Muscle layer of duodenum (tissue), 2 donors: ENCODE results near the gene SF3B1.
"Not testable (repeated sequence)": the region's sequence is repeated elsewhere in the genome, so short reads cannot be mapped to it uniquely, and the experiment has no call there.

Experiments used
- H3K27ac ChIP-seq: one replicate; pipeline ENCODE4 v1.7.0; 2013; ENCODE audit warnings: mild to moderate bottlenecking, low read length
- H3K27me3 ChIP-seq: one replicate; pipeline ENCODE4 v1.7.0; 2013; ENCODE audit warnings: low read depth, mild to moderate bottlenecking, control low read depth, low read length
- H3K36me3 ChIP-seq, 2 donors: one replicate each; pipeline ENCODE4 v1.7.0; 2013; ENCODE audit warnings: low read length in 2 of 2, control low read depth in 1 of 2, mild to moderate bottlenecking in 1 of 2; ENCODE audit not compliant: insufficient read depth in 2 of 2, control insufficient read depth in 1 of 2
- H3K4me1 ChIP-seq, 2 donors: one replicate each; pipeline ENCODE4 v1.7.0; 2013; ENCODE audit warnings: low read length in 2 of 2, mild to moderate bottlenecking in 2 of 2, control low read depth in 1 of 2, moderate library complexity in 1 of 2; ENCODE audit not compliant: insufficient read depth in 2 of 2, control insufficient read depth in 1 of 2
- H3K4me3 ChIP-seq, 2 donors: one replicate each; pipeline ENCODE4 v1.7.0; 2013; ENCODE audit warnings: low read length in 2 of 2, low read depth in 1 of 2, mild to moderate bottlenecking in 1 of 2
- H3K9me3 ChIP-seq, 2 donors: one replicate each; pipeline ENCODE4 v1.7.0; 2013; ENCODE audit warnings: low read length in 2 of 2, control low read depth in 1 of 2, mild to moderate bottlenecking in 1 of 2; ENCODE audit not compliant: control insufficient read depth in 1 of 2
- donor health status: healthy.

SF3B1 gene

DNA sequence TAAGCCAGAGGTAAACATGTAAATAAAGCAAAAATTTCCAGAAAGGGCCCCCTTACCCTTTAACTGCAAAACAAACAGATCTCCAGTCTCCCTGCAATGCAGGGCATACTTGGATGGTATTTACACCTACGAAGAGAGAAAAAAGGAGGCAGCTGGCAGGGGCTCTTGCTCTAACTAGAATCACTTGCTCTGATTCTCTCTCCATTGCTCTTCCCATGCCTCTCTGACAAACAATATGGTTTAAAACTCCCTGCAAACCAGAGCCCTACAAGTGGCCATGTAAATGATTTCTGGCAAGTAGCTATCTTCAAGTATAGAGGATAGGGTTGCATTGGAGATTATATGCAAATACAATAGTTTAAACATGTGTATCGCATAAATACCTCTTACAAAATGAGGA lies 35.9 kb downstream of the SF3B1 start:
- Histone ChIP-seq H3K27ac (no peak overlapping the region), H3K36me3 (peaks cover 91 to 92% of the 10 kb centered on the region in 2 donors), H3K4me1 (no peaks in the 10 kb centered on the region), H3K4me3 (no peak overlapping the region), H3K9me3 (no peaks in the 10 kb centered on the region), H3K27me3 (no peaks in the 10 kb centered on the region)

DNA sequence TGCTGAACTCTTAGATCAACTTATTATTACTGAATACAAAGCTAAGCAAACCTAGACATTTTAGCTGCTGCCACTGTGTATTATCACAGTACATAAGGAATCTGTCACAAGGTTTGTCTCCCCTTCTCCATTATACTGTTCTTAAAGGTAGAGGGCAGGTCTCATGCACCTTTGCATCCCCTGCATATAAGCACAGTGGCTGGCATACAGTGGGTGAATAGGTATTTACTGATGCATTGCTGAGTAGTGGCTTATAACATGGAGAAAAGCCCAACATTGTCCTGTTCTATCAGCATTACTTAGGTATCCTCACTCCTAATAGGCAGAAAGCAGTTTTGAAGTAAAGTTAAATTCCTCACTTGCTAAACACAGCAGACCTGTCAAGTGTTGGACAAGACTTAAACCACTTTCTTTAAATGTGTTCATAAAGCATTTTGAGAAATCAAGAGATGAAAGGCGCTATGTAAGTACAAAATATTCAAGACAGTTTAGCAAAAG lies 43.6 kb downstream of the SF3B1 start:
- Histone ChIP-seq H3K36me3 (peaks cover 43 to 51% of the 10 kb centered on the region in 2 donors), H3K27me3 (no peaks in the 10 kb centered on the region), H3K9me3 (no peaks in the 10 kb centered on the region), H3K4me3 (no peak overlapping the region), H3K4me1 (no peaks in the 10 kb centered on the region), H3K27ac (no peak overlapping the region)

DNA sequence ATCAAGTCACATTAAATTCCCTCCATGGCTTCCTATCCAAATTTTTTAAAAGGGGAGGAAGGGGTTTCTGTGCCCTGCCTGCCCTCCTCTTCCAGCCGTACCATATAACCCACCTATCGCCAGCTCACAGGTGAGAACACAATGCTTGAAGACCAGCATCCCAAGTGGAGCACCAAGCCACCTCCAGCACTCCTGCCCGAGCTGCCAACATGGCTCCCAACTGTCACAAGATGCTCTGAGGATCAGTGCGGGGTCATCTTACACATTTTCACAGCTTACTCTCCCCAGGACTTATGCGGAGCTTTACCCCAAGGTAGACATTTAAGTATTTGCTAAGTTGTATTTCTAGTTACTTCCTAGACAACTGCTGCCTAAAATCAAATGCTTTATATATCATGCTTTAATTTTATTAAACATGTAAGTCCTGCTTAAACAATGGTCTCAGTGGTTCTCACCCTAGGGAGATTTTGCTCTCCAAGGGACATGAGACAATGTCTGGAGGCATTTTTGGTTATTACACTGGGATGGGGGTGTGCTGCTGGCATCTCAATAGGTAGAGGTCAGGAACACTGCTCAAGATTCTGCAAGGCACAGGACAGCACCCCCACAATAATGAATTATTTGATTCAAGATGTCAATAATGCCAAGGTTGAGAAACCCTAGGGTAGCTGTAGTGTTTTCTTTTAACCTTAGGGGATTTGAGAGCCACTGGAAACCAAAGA lies 45.8 kb downstream of the SF3B1 start:
- Histone ChIP-seq H3K27ac (no peak overlapping the region), H3K27me3 (no peaks in the 10 kb centered on the region), H3K4me3 (no peak overlapping the region), H3K4me1 (no peaks in the 10 kb centered on the region), H3K36me3 (peaks cover 26 to 30% of the 10 kb centered on the region in 2 donors), H3K9me3 (no peaks in the 10 kb centered on the region)

GRCh38 chr2:197387179-197387578 lies 47.6 kb downstream of the SF3B1 start:
- H3K9me3 ChIP-seq, result no peaks in the 10 kb centered on the region
- H3K27me3 ChIP-seq, result no peaks in the 10 kb centered on the region
- H3K36me3 ChIP-seq, result peaks cover 14 to 16% of the 10 kb centered on the region in 2 donors
- no peak overlapping the region for H3K27ac ChIP-seq
- no peaks in the 10 kb centered on the region for H3K4me1 ChIP-seq
- no peak overlapping the region for H3K4me3 ChIP-seq

- Histone ChIP-seq H3K27me3 (no peaks in the 10 kb centered on the region), H3K4me3 (no peak overlapping the region), H3K4me1 (no peaks in the 10 kb centered on the region), H3K9me3 (no peaks in the 10 kb centered on the region), H3K27ac (no peak overlapping the region), H3K36me3 (peaks cover 6% of the 10 kb centered on the region in 2 donors)
Measured at GRCh38 chr2:197386242-197386641, 48.6 kb downstream of the SF3B1 start.

GRCh38 chr2:197383825-197384224 lies 51.0 kb downstream of the SF3B1 start:
- H3K4me3 ChIP-seq, result no peak overlapping the region
- H3K27me3 ChIP-seq, result no peaks in the 10 kb centered on the region
- no peaks in the 10 kb centered on the region for H3K36me3 ChIP-seq
- H3K27ac ChIP-seq, result no peak overlapping the region
- H3K9me3 ChIP-seq, result no peaks in the 10 kb centered on the region
- H3K4me1 ChIP-seq, result peaks cover 0 to under 1% of the 10 kb centered on the region in 2 donors

GRCh38 chr2:197381641-197382040 lies 53.2 kb downstream of the SF3B1 start:
- Histone ChIP-seq H3K27ac (no peak overlapping the region), H3K9me3 (no peaks in the 10 kb centered on the region), H3K4me1 (peaks cover 0 to 4% of the 10 kb centered on the region in 2 donors), H3K4me3 (no peak overlapping the region), H3K36me3 (no peaks in the 10 kb centered on the region), H3K27me3 (no peaks in the 10 kb centered on the region)

DNA sequence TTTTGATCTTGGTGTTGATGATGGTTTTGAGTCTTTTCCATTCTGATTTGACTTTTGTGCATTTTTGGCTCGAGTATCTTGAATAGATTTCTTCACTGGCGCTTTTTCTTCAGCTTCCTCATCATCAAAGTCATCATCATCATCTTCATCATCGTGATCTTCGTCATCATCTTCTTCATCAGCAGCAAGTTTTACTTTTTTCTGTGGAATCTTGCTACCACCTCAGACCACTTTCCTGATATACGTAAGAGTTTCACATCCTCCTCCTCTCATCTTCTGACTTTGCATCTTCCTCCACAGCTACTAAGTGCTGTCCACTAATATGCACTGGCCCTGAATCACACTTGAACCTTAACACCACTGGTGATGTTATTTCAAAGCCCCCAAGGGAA lies 54.9 kb downstream of the SF3B1 start:
- H3K27me3 ChIP-seq, H3K4me3 ChIP-seq, H3K27ac ChIP-seq, H3K4me1 ChIP-seq, H3K36me3 ChIP-seq, H3K9me3 ChIP-seq: not testable (repeated sequence)

- H3K36me3 ChIP-seq, H3K4me1 ChIP-seq, H3K9me3 ChIP-seq, H3K27ac ChIP-seq, H3K27me3 ChIP-seq, H3K4me3 ChIP-seq: not testable (repeated sequence)
Measured at GRCh38 chr2:197379308-197379917, 55.4 kb downstream of the SF3B1 start.

GRCh38 chr2:197378494-197379307 lies 56.1 kb downstream of the SF3B1 start:
- peaks cover 0 to 4% of the 10 kb centered on the region in 2 donors for H3K4me1 ChIP-seq
- no peaks in the 10 kb centered on the region for H3K36me3 ChIP-seq
- H3K27me3 ChIP-seq, result no peaks in the 10 kb centered on the region
- H3K9me3 ChIP-seq, result no peaks in the 10 kb centered on the region
- H3K27ac ChIP-seq, result no peak overlapping the region
- H3K4me3 ChIP-seq, result peak overlapping the region in 1 of 2 donors; percentile 19

DNA sequence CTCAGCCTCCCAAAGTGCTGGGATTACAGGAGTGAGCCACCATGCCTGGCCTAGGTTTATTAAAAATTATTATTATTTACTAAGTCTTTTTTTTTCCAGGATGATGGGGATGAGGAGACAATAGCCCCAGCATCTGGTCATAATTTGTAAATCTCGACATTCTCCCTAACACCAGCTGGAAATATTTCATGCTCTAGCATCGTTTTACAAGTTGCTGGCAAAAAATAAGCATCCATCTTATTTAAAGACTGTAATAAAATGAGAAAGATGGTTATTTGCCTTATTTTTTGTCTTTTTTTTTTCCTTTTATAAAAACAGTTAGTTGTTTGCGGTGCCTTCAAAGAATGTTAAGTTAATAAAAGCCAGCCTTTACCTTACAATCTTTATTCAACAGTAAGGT lies 56.7 kb downstream of the SF3B1 start:
- Histone ChIP-seq H3K27ac (no peak overlapping the region), H3K27me3 (no peaks in the 10 kb centered on the region), H3K36me3 (no peaks in the 10 kb centered on the region), H3K4me1 (peaks cover 0 to 4% of the 10 kb centered on the region in 2 donors), H3K9me3 (no peaks in the 10 kb centered on the region), H3K4me3 (no peak overlapping the region)
